Thoracic aorta (tissue), 2 donors: ENCODE results near the gene NABP2. TPM values are rescaled to one million over a fixed set of nuclear protein-coding genes. Genes with fewer than 3 reads are reported as not detected.

Experiments used
- ATAC-seq: fragments of 150-250 bp; one replicate; pipeline ENCODE4 v1.8.0; 2017; ENCODE audit warnings: low read depth; ENCODE audit not compliant: insufficient number of reproducible peaks, low FRiP score
- DNase-seq: peaks from one replicate; pipeline ENCODE4 v3.0.0-alpha.2; 2020; ENCODE audit warnings: low spot score
- H3K27ac ChIP-seq, 2 donors: fragments of 200-600 bp; sonication (generic); 1 replicate in 1 of 2; 2 replicates in 1 of 2; pipeline ENCODE4 v1.5.1; 2016; ENCODE audit warnings: mild to moderate bottlenecking in 2 of 2, moderate library complexity in 2 of 2
- H3K27me3 ChIP-seq: fragments of 200-600 bp; sonication (generic); replicated peaks from 2 replicates; pipeline ENCODE4 v1.6.0; 2016; ENCODE audit warnings: mild to moderate bottlenecking; ENCODE audit not compliant: insufficient read depth
- H3K36me3 ChIP-seq: fragments of 200-600 bp; sonication (generic); one replicate; pipeline ENCODE4 v1.5.1; 2016
- H3K4me1 ChIP-seq, 2 donors: fragments of 200-600 bp; sonication (generic); 1 replicate in 1 of 2; 2 replicates in 1 of 2; pipeline versions ENCODE4 v1.5.1 to v1.6.0; 2016; ENCODE audit warnings: low read depth in 2 of 2, mild to moderate bottlenecking in 1 of 2; ENCODE audit not compliant: control insufficient read depth in 1 of 2
- H3K4me3 ChIP-seq: fragments of 200-600 bp; sonication (generic); 2 replicates; pipeline ENCODE4 v1.5.1; 2016; ENCODE audit warnings: mild to moderate bottlenecking
- H3K9me3 ChIP-seq: fragments of 200-600 bp; sonication (generic); 2 replicates; pipeline ENCODE4 v1.5.1; 2016
- total RNA-seq, 2 donors: library from RNA; depleted of rRNA; stranded (reverse); fragments of >200 nt; gene quantifications; one replicate each; pipeline versions ENCODE4 v1.1.0 to v1.2.3, GENCODE V29; 2016
- TF ChIP-seq, protein P1 (sequence below): fragments of 200-600 bp; sonication (generic); IDR thresholded peaks from one replicate; pipeline ENCODE4 v1.5.1; 2019; ENCODE audit warnings: antibody characterized with exemption

NABP2 gene
- total RNA-seq, 2 donors from 2014 or later, result 8.7 to 17.2 TPM

DNA sequence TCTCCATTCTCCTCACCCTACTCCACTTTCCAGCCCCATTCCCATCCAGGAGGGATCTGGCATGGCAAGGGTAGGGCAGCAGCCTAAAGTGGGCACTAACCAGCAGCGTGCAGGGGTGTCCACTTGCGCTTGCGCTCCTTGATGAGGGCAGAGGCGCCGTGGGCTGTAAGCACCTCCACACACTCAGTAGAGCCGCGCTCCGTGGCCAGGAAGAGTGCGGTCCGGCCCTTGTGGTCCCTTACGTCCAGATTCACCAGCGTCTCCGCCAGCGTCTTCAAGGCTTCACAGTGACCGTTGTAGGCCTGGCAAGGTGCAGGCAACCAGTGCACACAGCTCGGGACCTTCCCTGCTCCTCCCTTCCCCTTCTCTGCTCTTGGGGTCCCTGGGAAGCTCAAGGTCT is 23.8 kb downstream of the NABP2 start:
- TF ChIP-seq, protein P1, sequence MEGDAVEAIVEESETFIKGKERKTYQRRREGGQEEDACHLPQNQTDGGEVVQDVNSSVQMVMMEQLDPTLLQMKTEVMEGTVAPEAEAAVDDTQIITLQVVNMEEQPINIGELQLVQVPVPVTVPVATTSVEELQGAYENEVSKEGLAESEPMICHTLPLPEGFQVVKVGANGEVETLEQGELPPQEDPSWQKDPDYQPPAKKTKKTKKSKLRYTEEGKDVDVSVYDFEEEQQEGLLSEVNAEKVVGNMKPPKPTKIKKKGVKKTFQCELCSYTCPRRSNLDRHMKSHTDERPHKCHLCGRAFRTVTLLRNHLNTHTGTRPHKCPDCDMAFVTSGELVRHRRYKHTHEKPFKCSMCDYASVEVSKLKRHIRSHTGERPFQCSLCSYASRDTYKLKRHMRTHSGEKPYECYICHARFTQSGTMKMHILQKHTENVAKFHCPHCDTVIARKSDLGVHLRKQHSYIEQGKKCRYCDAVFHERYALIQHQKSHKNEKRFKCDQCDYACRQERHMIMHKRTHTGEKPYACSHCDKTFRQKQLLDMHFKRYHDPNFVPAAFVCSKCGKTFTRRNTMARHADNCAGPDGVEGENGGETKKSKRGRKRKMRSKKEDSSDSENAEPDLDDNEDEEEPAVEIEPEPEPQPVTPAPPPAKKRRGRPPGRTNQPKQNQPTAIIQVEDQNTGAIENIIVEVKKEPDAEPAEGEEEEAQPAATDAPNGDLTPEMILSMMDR, result no peak
- ATAC-seq (no peak), DNase-seq (no peak)
- Histone ChIP-seq H3K4me1 (no peaks in the 10 kb centered on the region), H3K27me3 (no peaks in the 10 kb centered on the region), H3K4me3 (no peak overlapping the region), H3K36me3 (peaks cover 85% of the 10 kb centered on the region), H3K27ac (no peak overlapping the region), H3K9me3 (no peaks in the 10 kb centered on the region)

DNA sequence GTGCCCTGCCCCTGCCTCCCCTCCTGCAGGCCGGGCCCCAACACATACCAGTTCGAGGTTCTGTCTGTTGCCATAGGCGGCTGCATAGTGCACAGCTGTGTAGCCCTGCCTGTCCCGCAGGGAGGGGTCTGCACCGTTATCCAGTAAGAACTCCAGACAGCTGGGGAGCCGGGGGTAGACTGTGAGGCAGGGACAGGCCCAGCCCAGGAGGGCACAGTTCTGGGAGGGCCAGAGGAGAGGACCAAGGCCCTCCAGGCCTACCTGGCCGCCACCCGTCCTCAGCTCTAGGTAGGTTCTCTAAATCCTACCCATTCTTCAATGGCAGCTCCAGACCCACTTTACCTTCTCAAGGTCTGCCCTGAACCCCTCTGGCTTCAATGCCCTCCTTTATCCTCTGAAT is 24.6 kb downstream of the NABP2 start:
- H3K27me3 ChIP-seq, result no peaks in the 10 kb centered on the region
- no peaks in the 10 kb centered on the region for H3K4me1 ChIP-seq
- no peak overlapping the region for H3K4me3 ChIP-seq
- TF ChIP-seq, protein P1, result no peak
- no peak for ATAC-seq
- DNase-seq, result no peak
- H3K36me3 ChIP-seq, result peaks cover 85% of the 10 kb centered on the region
- no peaks in the 10 kb centered on the region for H3K9me3 ChIP-seq
- no peak overlapping the region for H3K27ac ChIP-seq

DNA sequence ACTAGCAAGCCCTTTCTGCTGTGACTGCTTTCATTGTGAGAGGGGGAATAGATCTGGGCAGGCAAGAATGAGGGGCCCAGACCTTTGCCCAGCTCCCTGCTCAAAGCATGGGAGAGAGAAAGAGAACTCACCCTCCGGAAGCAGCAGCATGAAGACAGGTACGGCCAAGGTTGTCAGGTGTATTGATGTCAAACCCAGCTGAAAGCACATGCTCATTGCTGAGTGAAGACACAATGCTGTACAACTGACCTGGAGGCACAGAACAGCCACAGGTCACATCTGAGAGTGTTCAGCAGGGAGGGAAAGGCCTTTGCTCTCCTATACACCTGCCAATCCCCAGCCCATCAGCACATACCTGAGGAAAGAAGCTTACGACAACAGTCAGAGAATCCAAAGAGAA is 28.5 kb downstream of the NABP2 start:
- DNase-seq, result no peak
- H3K36me3 ChIP-seq, result peaks cover 68% of the 10 kb centered on the region
- H3K27ac ChIP-seq, result no peak overlapping the region
- H3K9me3 ChIP-seq, result no peaks in the 10 kb centered on the region
- TF ChIP-seq, protein P1, result no peak
- H3K4me1 ChIP-seq, result peaks cover 13 to 22% of the 10 kb centered on the region in 2 donors
- ATAC-seq, result no peak
- H3K4me3 ChIP-seq, result no peak overlapping the region
- H3K27me3 ChIP-seq, result no peaks in the 10 kb centered on the region

DNA sequence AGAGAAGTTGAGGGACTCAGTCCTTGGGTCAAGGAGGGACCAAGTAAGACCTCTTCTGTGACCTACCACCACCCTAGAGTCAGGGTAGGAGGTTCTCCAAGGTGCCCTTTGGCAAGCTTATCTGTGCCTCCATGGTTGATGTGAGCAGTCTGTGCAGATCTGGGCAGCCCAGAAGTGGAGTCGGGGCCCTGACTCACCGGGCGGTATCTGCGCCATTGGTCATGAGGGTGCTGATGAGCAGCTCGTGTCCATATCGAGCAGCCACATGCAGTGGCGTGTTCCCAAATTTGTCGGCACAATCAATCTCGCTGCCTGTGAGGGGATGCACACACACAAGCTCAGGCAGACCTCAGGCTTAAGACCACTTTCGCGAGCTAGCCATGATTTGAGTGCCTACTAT is 28.9 kb downstream of the NABP2 start:
- Histone ChIP-seq H3K4me3 (no peak overlapping the region), H3K36me3 (peaks cover 64% of the 10 kb centered on the region), H3K9me3 (no peaks in the 10 kb centered on the region), H3K27me3 (no peaks in the 10 kb centered on the region), H3K27ac (no peak overlapping the region), H3K4me1 (peaks cover 13 to 22% of the 10 kb centered on the region in 2 donors)
- no peak for DNase-seq
- ATAC-seq, result no peak
- TF ChIP-seq, protein P1, result no peak

DNA sequence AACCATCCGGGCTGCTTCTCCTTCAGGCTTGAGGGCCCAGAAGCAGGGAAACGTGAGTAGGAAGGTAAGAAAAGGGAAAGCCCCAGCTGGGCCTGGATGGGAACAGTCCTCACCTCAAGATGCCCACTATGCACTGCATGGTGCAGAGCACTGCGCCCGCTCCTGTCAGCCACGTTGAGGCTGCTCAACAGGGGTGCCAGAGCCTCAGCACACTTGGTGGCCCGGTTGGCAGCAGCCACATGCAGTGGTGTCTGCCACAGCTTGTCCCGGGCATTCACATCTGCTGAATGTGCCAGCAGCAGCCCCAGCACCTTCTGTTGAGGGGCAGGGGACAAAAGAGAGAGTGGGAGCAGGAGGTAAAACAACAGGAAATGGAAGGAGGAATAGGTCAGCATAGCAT is 31.5 kb downstream of the NABP2 start:
- Histone ChIP-seq H3K4me1 (peaks cover 13 to 30% of the 10 kb centered on the region in 2 donors), H3K27me3 (no peaks in the 10 kb centered on the region), H3K4me3 (no peak overlapping the region), H3K9me3 (no peaks in the 10 kb centered on the region), H3K27ac (no peak overlapping the region), H3K36me3 (peaks cover 47% of the 10 kb centered on the region)
- ATAC-seq, result no peak
- no peak for DNase-seq
- TF ChIP-seq, protein P1, result no peak
